Choroid plexus epithelial cell (primary cell): ENCODE data around the gene SMPD2.

ENCODE experiments used
- DNase-seq: peaks from one replicate; pipeline ENCODE4 v3.0.0-alpha.2; 2010; ENCODE audit warnings: low read depth
- H3K4me3 ChIP-seq: 2 replicates; pipeline ENCODE4 v1.5.1; 2011; ENCODE audit warnings: low read depth, mild to moderate bottlenecking, control low read depth, low read length, moderate library complexity
- TF ChIP-seq, protein P1 (sequence below): conservative IDR thresholded peaks from 2 replicates; pipeline ENCODE4 v1.5.1; 2011; ENCODE audit warnings: low read depth, mild to moderate bottlenecking, control low read depth, inconsistent platforms, low read length, moderate library complexity

The SMPD2 gene

DNA sequence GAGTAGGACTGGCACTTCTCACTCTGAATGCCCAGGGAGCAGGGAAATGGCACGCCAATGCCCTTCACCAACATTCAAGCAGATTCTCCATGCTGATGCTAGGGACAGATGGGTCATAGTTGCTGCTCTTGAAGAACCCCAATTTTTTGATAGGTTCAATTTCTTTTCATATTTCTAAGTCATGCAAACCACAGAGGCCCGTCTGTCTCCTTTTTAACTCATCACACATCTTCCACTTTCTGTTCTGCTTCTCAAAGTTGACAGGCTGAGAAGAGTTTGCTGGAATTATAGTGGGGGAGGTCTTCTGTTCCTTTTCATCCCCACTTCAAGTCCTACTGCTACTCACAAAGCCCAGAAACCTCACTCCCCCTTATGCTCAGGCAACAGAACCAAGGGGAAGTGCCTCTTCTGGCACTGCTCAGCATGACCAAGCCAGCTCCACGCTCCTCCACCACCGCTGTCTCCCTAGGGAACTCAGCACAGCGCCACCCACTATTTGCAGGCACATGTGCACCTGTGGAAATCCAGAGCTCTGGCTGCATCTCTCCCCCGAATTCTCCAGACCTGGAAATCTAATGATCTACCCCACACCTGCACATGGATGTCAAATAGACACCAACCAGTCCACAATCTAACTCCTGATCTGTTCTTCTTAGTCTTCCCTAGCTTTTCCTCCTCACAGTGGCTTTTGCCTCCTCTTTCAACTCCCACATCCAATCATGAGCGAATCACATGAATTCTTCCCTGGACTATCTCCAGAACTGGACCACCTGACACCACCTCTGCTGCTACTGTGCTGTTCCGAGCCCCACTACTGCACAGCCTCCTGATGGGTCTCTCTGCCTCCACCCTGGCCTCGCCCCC is 31.8 kb downstream of the SMPD2 start:
- no peak overlapping the region for H3K4me3 ChIP-seq
- DNase-seq: no peak
- TF ChIP-seq, protein P1, sequence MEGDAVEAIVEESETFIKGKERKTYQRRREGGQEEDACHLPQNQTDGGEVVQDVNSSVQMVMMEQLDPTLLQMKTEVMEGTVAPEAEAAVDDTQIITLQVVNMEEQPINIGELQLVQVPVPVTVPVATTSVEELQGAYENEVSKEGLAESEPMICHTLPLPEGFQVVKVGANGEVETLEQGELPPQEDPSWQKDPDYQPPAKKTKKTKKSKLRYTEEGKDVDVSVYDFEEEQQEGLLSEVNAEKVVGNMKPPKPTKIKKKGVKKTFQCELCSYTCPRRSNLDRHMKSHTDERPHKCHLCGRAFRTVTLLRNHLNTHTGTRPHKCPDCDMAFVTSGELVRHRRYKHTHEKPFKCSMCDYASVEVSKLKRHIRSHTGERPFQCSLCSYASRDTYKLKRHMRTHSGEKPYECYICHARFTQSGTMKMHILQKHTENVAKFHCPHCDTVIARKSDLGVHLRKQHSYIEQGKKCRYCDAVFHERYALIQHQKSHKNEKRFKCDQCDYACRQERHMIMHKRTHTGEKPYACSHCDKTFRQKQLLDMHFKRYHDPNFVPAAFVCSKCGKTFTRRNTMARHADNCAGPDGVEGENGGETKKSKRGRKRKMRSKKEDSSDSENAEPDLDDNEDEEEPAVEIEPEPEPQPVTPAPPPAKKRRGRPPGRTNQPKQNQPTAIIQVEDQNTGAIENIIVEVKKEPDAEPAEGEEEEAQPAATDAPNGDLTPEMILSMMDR: no peak

DNA sequence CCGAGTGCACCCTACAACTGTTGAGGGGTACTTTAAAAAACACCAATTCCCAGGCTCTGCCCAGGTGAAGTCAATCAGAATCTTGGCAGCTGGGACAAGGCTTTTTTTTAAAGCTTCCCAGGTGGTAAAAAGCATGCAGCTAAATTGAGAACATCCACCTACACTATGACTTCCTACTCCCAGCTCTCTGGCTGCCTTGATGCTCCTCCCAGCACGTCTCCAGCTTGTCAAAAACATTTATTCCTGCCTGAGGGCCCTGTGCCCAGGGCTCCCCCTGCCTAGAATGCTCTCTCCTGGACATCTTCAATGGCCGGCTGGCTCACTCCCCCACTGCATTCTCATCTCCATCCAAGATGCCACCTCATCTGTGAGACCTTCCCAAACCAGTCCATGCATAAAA is 32.6 kb downstream of the SMPD2 start:
- H3K4me3 ChIP-seq: no peak overlapping the region
- TF ChIP-seq, protein P1: no peak
- no peak for DNase-seq

DNA sequence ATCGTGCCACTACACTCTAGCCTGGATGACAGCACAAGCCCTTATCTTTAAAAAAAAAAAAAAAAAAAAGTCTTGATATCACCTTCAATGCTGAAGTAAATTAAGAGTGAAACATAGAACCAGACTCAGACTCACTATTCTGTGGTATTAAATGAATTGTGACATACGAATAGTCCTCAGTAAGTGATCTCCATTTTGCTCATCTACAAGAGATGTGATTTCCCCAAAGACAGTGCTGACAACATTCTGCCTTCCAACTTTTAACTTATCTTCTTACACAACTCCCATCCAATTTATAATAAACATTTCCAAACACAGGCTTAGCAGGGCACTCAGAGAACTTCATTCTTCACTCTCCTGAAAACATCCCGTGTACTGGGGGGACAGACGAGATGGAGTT is 34.5 kb downstream of the SMPD2 start:
- TF ChIP-seq, protein P1: no peak
- H3K4me3 ChIP-seq: no peak overlapping the region
- DNase-seq: no peak

DNA sequence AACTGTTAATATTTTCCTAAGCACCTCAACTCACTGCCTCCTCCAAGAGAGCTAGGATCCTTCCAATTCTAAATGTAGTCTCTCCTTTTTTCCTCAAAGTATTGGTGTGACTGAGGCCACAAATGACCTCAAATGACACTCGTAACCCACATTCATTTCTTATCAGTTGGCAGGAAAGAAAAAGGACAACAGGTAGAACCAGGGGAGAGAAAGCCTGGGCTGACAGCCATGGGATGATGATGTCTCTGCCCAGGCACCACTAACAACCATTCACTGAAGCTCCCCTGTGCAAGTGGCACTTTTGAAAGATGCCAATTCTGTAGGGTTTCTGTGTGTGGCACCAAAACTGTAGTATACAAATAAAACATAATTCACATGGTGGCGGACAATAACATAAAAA is 35.1 kb downstream of the SMPD2 start:
- TF ChIP-seq, protein P1: no peak
- DNase-seq: no peak
- no peak overlapping the region for H3K4me3 ChIP-seq

DNA sequence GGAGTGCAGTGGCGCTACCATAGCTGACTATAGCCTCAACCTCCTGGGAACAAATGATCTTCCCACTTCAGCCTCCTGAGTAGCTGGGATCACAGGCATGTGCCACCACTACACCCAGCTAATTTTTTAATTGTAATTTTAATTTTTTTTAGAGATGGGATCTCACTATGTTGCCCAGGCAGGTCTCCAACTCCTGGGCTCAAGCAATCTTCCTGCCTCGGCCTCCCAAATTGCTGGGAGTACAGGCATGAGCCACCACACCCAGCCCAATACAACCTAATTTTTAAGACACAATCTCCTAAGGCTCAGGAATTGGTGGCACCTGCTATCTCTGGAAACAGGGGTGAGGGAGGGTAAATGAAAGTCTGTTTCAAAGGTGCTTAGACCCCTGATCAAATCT is 36.7 kb downstream of the SMPD2 start:
- DNase-seq: no peak
- TF ChIP-seq, protein P1: no peak
- H3K4me3 ChIP-seq: no peak overlapping the region

DNA sequence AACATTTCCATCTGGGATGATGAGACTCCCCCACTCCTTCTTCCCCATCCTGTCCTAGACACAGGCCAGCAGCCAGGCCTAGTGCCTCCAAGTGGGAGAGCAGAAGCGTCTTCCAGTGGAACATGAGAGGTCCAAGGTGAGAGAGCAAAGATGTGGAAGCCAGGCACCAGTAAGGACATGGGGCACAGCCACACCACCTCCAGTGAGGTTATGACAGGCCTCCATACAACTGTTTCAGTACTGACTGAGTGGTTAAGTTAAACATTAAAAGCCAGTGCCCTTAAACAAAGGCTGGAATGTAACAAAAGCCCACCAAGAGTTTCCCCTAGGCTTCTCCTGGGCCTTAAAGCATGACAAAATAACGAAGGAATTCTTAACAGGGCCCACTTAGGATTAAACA is 37.2 kb downstream of the SMPD2 start:
- DNase-seq: no peak
- TF ChIP-seq, protein P1: no peak
- H3K4me3 ChIP-seq: no peak overlapping the region
